OCI-LY7 (cell line): ENCODE measurements around the gene DGKQ. TPM values are rescaled to one million over a fixed set of nuclear protein-coding genes. Genes with fewer than 3 reads are reported as not detected.

ENCODE experiments used
- BruUV-seq: library from RNA; stranded (reverse); fragments of 400-500 nt; replicated peaks from 2 replicates; lab custom pipeline; 2021; lab: Mats Ljungman, UMichigan
- CTCF ChIA-PET: fragments of 300-600 bp; sonication (Branson Sonifier 250); formaldehyde crosslinking; loops from one replicate; lab custom pipeline; 2022; ENCODE audit warnings: antibody characterized with exemption; ENCODE audit not compliant: unreplicated experiment; lab: Charles Lee
- POLR2A ChIA-PET: fragments of 300-600 bp; sonication (Branson Sonifier 250); formaldehyde crosslinking; loops from one replicate; lab custom pipeline; 2022; ENCODE audit warnings: antibody characterized with exemption; lab: Charles Lee
- DNase-seq: peaks from one replicate; pipeline ENCODE4 v3.0.0-alpha.2; 2015; ENCODE audit warnings: low spot score
- H2AFZ ChIP-seq: fragments of 200-600 bp; sonication (generic), shearing (Covaris generic); 2 replicates; pipeline ENCODE4 v1.6.1; 2014; ENCODE audit warnings: mild to moderate bottlenecking, antibody characterized with exemption, low read length, moderate library complexity
- H3K27ac ChIP-seq: fragments of 200-600 bp; sonication (generic); 2 replicates; pipeline ENCODE4 v1.5.1; 2014; ENCODE audit warnings: mixed run types, low read depth, mild to moderate bottlenecking, moderate library complexity, low read length, inconsistent platforms; ENCODE audit not compliant: poor library complexity, severe bottlenecking
- H3K36me3 ChIP-seq: fragments of 200-600 bp; sonication (generic); 2 replicates; pipeline ENCODE4 v1.6.1; 2014; ENCODE audit warnings: mild to moderate bottlenecking, antibody characterized with exemption, low read length, moderate library complexity, mixed read lengths; ENCODE audit not compliant: insufficient read depth
- H3K4me1 ChIP-seq: fragments of 200-600 bp; sonication (generic); 2 replicates; pipeline ENCODE4 v1.5.1; 2014; ENCODE audit warnings: mild to moderate bottlenecking, low read length; ENCODE audit not compliant: insufficient read depth, poor library complexity, severe bottlenecking
- H3K4me2 ChIP-seq: fragments of 200-600 bp; sonication (generic); 2 replicates; pipeline ENCODE4 v1.6.1; 2014; ENCODE audit warnings: mild to moderate bottlenecking, low read length
- H3K4me3 ChIP-seq: fragments of 200-600 bp; sonication (generic); 2 replicates; pipeline ENCODE4 v1.5.1; 2014; ENCODE audit warnings: mild to moderate bottlenecking, low read depth, low read length; ENCODE audit not compliant: poor library complexity, severe bottlenecking
- H3K79me2 ChIP-seq: fragments of 200-600 bp; sonication (generic); 2 replicates; pipeline ENCODE4 v1.6.1; 2016; ENCODE audit warnings: low read depth, mild to moderate bottlenecking, low read length, moderate library complexity, mixed read lengths; ENCODE audit not compliant: insufficient read depth
- H3K9me2 ChIP-seq: fragments of 200-600 bp; sonication (generic); 2 replicates; pipeline ENCODE4 v1.6.1; 2016; ENCODE audit warnings: mild to moderate bottlenecking, low read length, mixed read lengths; ENCODE audit not compliant: insufficient read depth
- H3K9me3 ChIP-seq: fragments of 200-600 bp; sonication (generic); 2 replicates; pipeline ENCODE4 v1.6.1; 2014; ENCODE audit warnings: mild to moderate bottlenecking, mixed run types, low read length, mixed read lengths
- H4K20me1 ChIP-seq: fragments of 200-600 bp; sonication (generic); 2 replicates; pipeline ENCODE4 v1.6.1; 2014; ENCODE audit warnings: mild to moderate bottlenecking, antibody characterized with exemption, low read length, moderate library complexity, mixed read lengths; ENCODE audit not compliant: insufficient read depth
- CTCF ChIP-seq: fragments of 200-600 bp; sonication (generic); conservative IDR thresholded peaks from 2 replicates; pipeline ENCODE4 v1.5.1; 2014; ENCODE audit warnings: mild to moderate bottlenecking, antibody characterized with exemption, low read length, moderate library complexity, mixed read lengths
- EZH2phosphoT487 ChIP-seq: fragments of 200-600 bp; sonication (generic); IDR thresholded peaks from 2 replicates; pipeline ENCODE4 v1.6.1; 2018; ENCODE audit warnings: low read depth, borderline replicate concordance, mild to moderate bottlenecking, mixed run types, antibody characterized with exemption, low read length, moderate library complexity, mixed read lengths
- intact Hi-C: fragments of 100-400 bp; cut with micrococcal nuclease; formaldehyde crosslinking; loops from one replicate; pipeline ENCODE4 v1.10.0; 2022; ENCODE audit not compliant: unreplicated experiment
- total RNA-seq, 2 experiments: library from RNA; depleted of rRNA in 1 of 2; stranded (reverse); fragments of >200 nt in 1 of 2; shearing (Covaris generic) in 1 of 2; gene quantifications; 2 replicates each; pipeline ENCODE4 v1.2.3, GENCODE V29; 2014 to 2022

The DGKQ gene
- total RNA-seq, 2 experiments from 2014 or later, result 11.3 to 15.2 TPM

GRCh38 chr4:958314-958665 is 15.1 kb downstream of the DGKQ start:
- ChIA-PET POLR2A (no interaction called here), CTCF (no interaction called here)
- H3K9me3 ChIP-seq, result no peaks in the 10 kb centered on the region
- DNase-seq, result no peak
- no peaks in the 10 kb centered on the region for H3K9me2 ChIP-seq
- intact Hi-C loops, result no loop called here
- H2AFZ ChIP-seq, result no peak overlapping the region
- no peak overlapping the region for H3K4me2 ChIP-seq
- H3K36me3 ChIP-seq, result no peaks in the 10 kb centered on the region
- no peak overlapping the region for H3K4me3 ChIP-seq
- no peak for TF ChIP-seq EZH2phosphoT487
- TF ChIP-seq CTCF, result no peak
- no peaks in the 10 kb centered on the region for H3K79me2 ChIP-seq
- BruUV-seq, result no TSS peak
- H3K27ac ChIP-seq, result no peak overlapping the region
- no peaks in the 10 kb centered on the region for H4K20me1 ChIP-seq
- H3K4me1 ChIP-seq, result no peaks in the 10 kb centered on the region

GRCh38 chr4:957581-958313 is 15.6 kb downstream of the DGKQ start:
- intact Hi-C loops, result no loop called here
- no TSS peak for BruUV-seq
- Histone ChIP-seq H3K9me2 (no peaks in the 10 kb centered on the region), H3K9me3 (no peaks in the 10 kb centered on the region), H3K79me2 (no peaks in the 10 kb centered on the region), H3K27ac (no peak overlapping the region), H3K4me2 (no peak overlapping the region), H3K4me3 (no peak overlapping the region), H3K36me3 (no peaks in the 10 kb centered on the region), H4K20me1 (no peaks in the 10 kb centered on the region), H3K4me1 (no peaks in the 10 kb centered on the region), H2AFZ (no peak overlapping the region)
- CTCF ChIA-PET, result no interaction called here
- DNase-seq, result no peak
- POLR2A ChIA-PET, result no interaction called here
- TF ChIP-seq CTCF, result no peak
- no peak for TF ChIP-seq EZH2phosphoT487

- H2AFZ ChIP-seq, result no peak overlapping the region
- BruUV-seq, result no TSS peak
- ChIA-PET CTCF (no interaction called here), POLR2A (no interaction called here)
- no peaks in the 10 kb centered on the region for H3K9me2 ChIP-seq
- no peak overlapping the region for H3K4me3 ChIP-seq
- no peak for TF ChIP-seq CTCF
- no peak for TF ChIP-seq EZH2phosphoT487
- no peak overlapping the region for H3K4me2 ChIP-seq
- intact Hi-C loops, result no loop called here
- H4K20me1 ChIP-seq, result no peaks in the 10 kb centered on the region
- H3K27ac ChIP-seq, result no peak overlapping the region
- no peaks in the 10 kb centered on the region for H3K79me2 ChIP-seq
- no peaks in the 10 kb centered on the region for H3K4me1 ChIP-seq
- H3K36me3 ChIP-seq, result no peaks in the 10 kb centered on the region
- no peaks in the 10 kb centered on the region for H3K9me3 ChIP-seq
- no peak for DNase-seq
Observed at GRCh38 chr4:957231-957580, 16.2 kb downstream of the DGKQ start.
